HepG2 (cell line): ENCODE data around the gene ADCY9. TPM values are rescaled to one million over a fixed set of nuclear protein-coding genes. Genes with fewer than 3 reads are reported as not detected.
A peak's percentile ranks its signal among the peaks of the same experiment; 100 is the strongest.

ENCODE experiments used
- ATF1 ChIP-seq: IDR thresholded peaks from 2 replicates; pipeline ENCODE4 v1.6.1; 2016; ENCODE audit warnings: mild to moderate bottlenecking, control low read depth
- CREM ChIP-seq, 2 experiments: sonication (generic) in 1 of 2; formaldehyde crosslinking in 1 of 2; IDR thresholded peaks; 2 replicates each; pipeline versions ENCODE4 v1.4.0 to v1.6.1; 2016 to 2020; ENCODE audit warnings: antibody characterized with exemption in 1 of 2, mild to moderate bottlenecking in 1 of 2, missing genetic modification reagents in 1 of 2
- FOXK2 ChIP-seq: fragments of 450-650 bp; IDR thresholded peaks from 2 replicates; pipeline ENCODE4 v1.6.1; 2016
- HMG20A ChIP-seq: IDR thresholded peaks from 2 replicates; pipeline ENCODE4 v1.6.1; 2016; ENCODE audit warnings: borderline replicate concordance
- HNF4A ChIP-seq: sonication (generic); formaldehyde crosslinking; IDR thresholded peaks from 2 replicates; pipeline ENCODE4 v1.4.0; 2020; ENCODE audit warnings: missing genetic modification reagents
- MBNL3 ChIP-seq: fragments of 250-450 bp; sonication (Bioruptor Pico); conservative IDR thresholded peaks from 2 replicates; pipeline ENCODE4 v1.8.0; 2022; ENCODE audit warnings: mild to moderate bottlenecking, inconsistent platforms
- MIXL1 ChIP-seq: IDR thresholded peaks from 2 replicates; pipeline ENCODE4 v1.6.1; 2016
- MZF1 ChIP-seq: sonication (generic); formaldehyde crosslinking; IDR thresholded peaks from 2 replicates; pipeline ENCODE4 v1.8.1; 2023; ENCODE audit warnings: mild to moderate bottlenecking, missing genetic modification reagents, borderline replicate concordance
- RORA ChIP-seq: sonication (generic); formaldehyde crosslinking; IDR thresholded peaks from 2 replicates; pipeline ENCODE4 v1.5.0; 2020; ENCODE audit warnings: mild to moderate bottlenecking, missing genetic modification reagents, moderate library complexity
- SATB2 ChIP-seq: sonication (generic); formaldehyde crosslinking; IDR thresholded peaks from 2 replicates; pipeline ENCODE4 v1.5.0; 2020; ENCODE audit warnings: missing genetic modification reagents
- SUZ12 ChIP-seq: fragments of 150-350 bp; IDR thresholded peaks from 2 replicates; pipeline ENCODE4 v1.6.1; 2014; ENCODE audit warnings: low read depth, low read length
- SYNCRIP ChIP-seq: fragments of 200-400 bp; formaldehyde crosslinking; IDR thresholded peaks from 2 replicates; pipeline ENCODE4 v1.6.1; 2018; ENCODE audit warnings: mild to moderate bottlenecking, low read depth, low read length; ENCODE audit not compliant: insufficient read depth
- ZFAT ChIP-seq: sonication (generic); formaldehyde crosslinking; conservative IDR thresholded peaks from 2 replicates; pipeline ENCODE4 v1.8.1; 2023; ENCODE audit warnings: missing genetic modification reagents, inconsistent platforms
- ZFP36L1 ChIP-seq: sonication (generic); formaldehyde crosslinking; IDR thresholded peaks from 2 replicates; pipeline ENCODE4 v1.8.0; 2022; ENCODE audit warnings: mild to moderate bottlenecking, missing genetic modification reagents, moderate library complexity
- ZMAT5 ChIP-seq: sonication (generic); formaldehyde crosslinking; IDR thresholded peaks from 2 replicates; pipeline ENCODE4 v1.5.0; 2020; ENCODE audit warnings: mild to moderate bottlenecking, low read depth, missing genetic modification reagents, borderline replicate concordance
- ZNF329 ChIP-seq: sonication (generic); formaldehyde crosslinking; IDR thresholded peaks from 2 replicates; pipeline ENCODE4 v1.9.0; 2021; ENCODE audit warnings: low read depth, mild to moderate bottlenecking, missing genetic modification reagents
- ZNF501 ChIP-seq: sonication (generic); formaldehyde crosslinking; IDR thresholded peaks from 2 replicates; pipeline ENCODE4 v1.5.1; 2020; ENCODE audit warnings: mild to moderate bottlenecking, moderate library complexity, missing genetic modification reagents
- ZNF503 ChIP-seq: sonication (generic); formaldehyde crosslinking; IDR thresholded peaks from 2 replicates; pipeline ENCODE4 v1.4.0; 2020; ENCODE audit warnings: missing genetic modification reagents
- ZNF615 ChIP-seq: sonication (generic); formaldehyde crosslinking; IDR thresholded peaks from 2 replicates; pipeline ENCODE4 v1.5.0; 2020; ENCODE audit warnings: mild to moderate bottlenecking, missing genetic modification reagents, borderline replicate concordance
- ZNF644 ChIP-seq: IDR thresholded peaks from 2 replicates; pipeline ENCODE4 v1.6.1; 2016; ENCODE audit warnings: low read depth
- ZNF652 ChIP-seq: IDR thresholded peaks from 2 replicates; pipeline ENCODE4 v1.6.1; 2016; ENCODE audit warnings: low read depth, borderline replicate concordance
- ZNF841 ChIP-seq: sonication (generic); formaldehyde crosslinking; IDR thresholded peaks from 2 replicates; pipeline ENCODE4 v1.8.1; 2023; ENCODE audit warnings: missing genetic modification reagents, borderline replicate concordance
- ZSCAN20 ChIP-seq: sonication (generic); formaldehyde crosslinking; IDR thresholded peaks from 2 replicates; pipeline ENCODE4 v1.4.0; 2020; ENCODE audit warnings: missing genetic modification reagents, mild to moderate bottlenecking, borderline replicate concordance
- polyA plus RNA-seq, 8 experiments: library from polyadenylated mRNA; depleted of rRNA in 3 of 8; stranded (reverse) in 7 of 8; unstranded in 1 of 8; fragments of >200 nt; fragmentation: Illumina TruSeq in 4 of 8; extraction: Trizol in 4 of 8; gene quantifications; 2 replicates each; pipeline versions ENCODE4 v1.2.1 to v1.2.3, GENCODE V29; 2011 to 2016; ENCODE audit warnings: low read depth in 4 of 8, missing spikeins in 1 of 8, mixed read lengths in 1 of 8; ENCODE audit not compliant: insufficient read depth in 1 of 8
- total RNA-seq, 5 experiments: library from RNA; depleted of rRNA; stranded (reverse); fragments of >200 nt; fragmentation: Illumina TruSeq; extraction: Trizol; gene quantifications; 2 replicates each; pipeline ENCODE4 v1.2.3, GENCODE V29; 2016; ENCODE audit warnings: low read depth in 1 of 5
- TF ChIP-seq, protein P1 (sequence below): sonication (generic); formaldehyde crosslinking; IDR thresholded peaks from 2 replicates; pipeline ENCODE4 v1.4.0; 2020; ENCODE audit warnings: mild to moderate bottlenecking, missing genetic modification reagents
- TF ChIP-seq, protein P2 (sequence below): sonication (generic); formaldehyde crosslinking; IDR thresholded peaks from 2 replicates; pipeline ENCODE4 v1.8.0; 2022; ENCODE audit warnings: missing genetic modification reagents, mild to moderate bottlenecking, borderline replicate concordance
- TF ChIP-seq, protein P3 (sequence below): sonication (generic); formaldehyde crosslinking; IDR thresholded peaks from 2 replicates; pipeline ENCODE4 v1.5.0; 2020; ENCODE audit warnings: missing genetic modification reagents

Gene ADCY9
- total and polyA plus RNA-seq, 2 of the 13 experiments (the other 11 are each of a cell fraction or from before 2014, with no cell fraction given) = 11.2 to 13.9 TPM

DNA sequence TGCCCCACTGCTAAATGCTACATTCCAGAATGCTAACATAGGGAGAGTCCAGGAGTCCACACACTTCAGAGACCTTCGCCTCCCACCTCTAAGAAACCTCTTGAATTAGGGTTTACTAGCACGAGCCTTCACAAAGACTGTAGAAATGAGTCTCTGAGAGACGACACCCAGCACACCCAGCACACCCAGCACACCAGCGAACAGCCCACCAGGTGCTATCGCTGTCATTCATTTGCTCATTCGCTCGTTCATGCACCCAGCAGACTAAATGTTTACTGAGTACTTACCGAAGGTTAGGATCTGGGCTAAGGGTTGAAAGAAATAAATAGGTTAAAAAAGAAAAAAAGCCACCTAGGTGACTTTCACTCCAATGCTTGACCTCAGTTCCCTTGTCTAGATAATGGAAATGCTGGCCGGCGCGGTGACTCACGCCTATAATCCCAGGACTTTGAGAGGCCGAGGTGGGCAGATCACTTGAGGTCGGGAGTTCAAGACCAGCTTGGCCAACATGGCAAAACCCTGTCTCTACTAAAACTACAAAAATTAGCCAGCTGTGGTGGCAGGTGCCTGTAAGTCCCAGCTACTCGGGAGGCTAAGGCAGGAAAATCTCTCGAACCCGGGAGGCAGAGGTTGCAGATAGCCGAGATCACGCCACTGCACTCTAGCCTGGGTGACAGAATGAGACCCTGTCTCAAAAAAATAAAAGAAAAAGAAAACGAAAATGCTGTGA lies 100.8 kb downstream of the ADCY9 start (continued):
- TF ChIP-seq ZNF644 (CRISPR knock-in tag) (peak; percentile 6; the same call in 1 of the 2 replicates), MBNL3 (CRISPR knock-in tag) (no peak), HMG20A (peak; percentile 28; the same call in 1 of the 2 replicates), ZNF652 (CRISPR knock-in tag) (no peak), HNF4A (CRISPR knock-in tag) (peak; percentile 54; the same call in 1 of the 2 replicates), FOXK2 (no peak), ZNF615 (CRISPR knock-in tag) (no peak), SATB2 (CRISPR knock-in tag) (no peak), RORA (CRISPR knock-in tag) (no peak), CREM (IDR thresholded peaks at IDR 0.05) (peak; percentile 55), CREM (CRISPR knock-in tag; IDR thresholded peaks at IDR 0.05) (no peak), ZSCAN20 (no peak), SYNCRIP (no peak), ZNF503 (CRISPR knock-in tag) (no peak), ZNF841 (no peak), ZNF329 (CRISPR knock-in tag) (no peak), ZMAT5 (CRISPR knock-in tag) (no peak), SUZ12 (no peak), ZNF501 (CRISPR knock-in tag) (peak; percentile 72), ATF1 (no peak), ZFP36L1 (no peak), MZF1 (CRISPR knock-in tag) (no peak), MIXL1 (CRISPR knock-in tag) (no peak), ZFAT (CRISPR knock-in tag) (no peak)
- TF ChIP-seq, protein P1, sequence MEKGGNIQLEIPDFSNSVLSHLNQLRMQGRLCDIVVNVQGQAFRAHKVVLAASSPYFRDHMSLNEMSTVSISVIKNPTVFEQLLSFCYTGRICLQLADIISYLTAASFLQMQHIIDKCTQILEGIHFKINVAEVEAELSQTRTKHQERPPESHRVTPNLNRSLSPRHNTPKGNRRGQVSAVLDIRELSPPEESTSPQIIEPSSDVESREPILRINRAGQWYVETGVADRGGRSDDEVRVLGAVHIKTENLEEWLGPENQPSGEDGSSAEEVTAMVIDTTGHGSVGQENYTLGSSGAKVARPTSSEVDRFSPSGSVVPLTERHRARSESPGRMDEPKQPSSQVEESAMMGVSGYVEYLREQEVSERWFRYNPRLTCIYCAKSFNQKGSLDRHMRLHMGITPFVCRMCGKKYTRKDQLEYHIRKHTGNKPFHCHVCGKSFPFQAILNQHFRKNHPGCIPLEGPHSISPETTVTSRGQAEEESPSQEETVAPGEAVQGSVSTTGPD (CRISPR knock-in tag) = no peak
- TF ChIP-seq, protein P2, sequence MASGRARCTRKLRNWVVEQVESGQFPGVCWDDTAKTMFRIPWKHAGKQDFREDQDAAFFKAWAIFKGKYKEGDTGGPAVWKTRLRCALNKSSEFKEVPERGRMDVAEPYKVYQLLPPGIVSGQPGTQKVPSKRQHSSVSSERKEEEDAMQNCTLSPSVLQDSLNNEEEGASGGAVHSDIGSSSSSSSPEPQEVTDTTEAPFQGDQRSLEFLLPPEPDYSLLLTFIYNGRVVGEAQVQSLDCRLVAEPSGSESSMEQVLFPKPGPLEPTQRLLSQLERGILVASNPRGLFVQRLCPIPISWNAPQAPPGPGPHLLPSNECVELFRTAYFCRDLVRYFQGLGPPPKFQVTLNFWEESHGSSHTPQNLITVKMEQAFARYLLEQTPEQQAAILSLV (CRISPR knock-in tag) = no peak
- TF ChIP-seq, protein P3, sequence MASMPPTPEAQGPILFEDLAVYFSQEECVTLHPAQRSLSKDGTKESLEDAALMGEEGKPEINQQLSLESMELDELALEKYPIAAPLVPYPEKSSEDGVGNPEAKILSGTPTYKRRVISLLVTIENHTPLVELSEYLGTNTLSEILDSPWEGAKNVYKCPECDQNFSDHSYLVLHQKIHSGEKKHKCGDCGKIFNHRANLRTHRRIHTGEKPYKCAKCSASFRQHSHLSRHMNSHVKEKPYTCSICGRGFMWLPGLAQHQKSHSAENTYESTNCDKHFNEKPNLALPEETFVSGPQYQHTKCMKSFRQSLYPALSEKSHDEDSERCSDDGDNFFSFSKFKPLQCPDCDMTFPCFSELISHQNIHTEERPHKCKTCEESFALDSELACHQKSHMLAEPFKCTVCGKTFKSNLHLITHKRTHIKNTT (CRISPR knock-in tag) = no peak
